Neuronal stem cell (in vitro differentiated cells): ENCODE data around the gene KLHL12.
"Not testable (repeated sequence)": the region's sequence is repeated elsewhere in the genome, so short reads cannot be mapped to it uniquely, and the experiment has no call there.

ENCODE experiments used
- DNase-seq: peaks from one replicate; pipeline ENCODE4 v3.0.0-alpha.2; 2013; ENCODE audit warnings: low spot score
- H2AFZ ChIP-seq: one replicate; pipeline ENCODE4 v1.6.1; 2013; ENCODE audit warnings: mild to moderate bottlenecking, low read length, inconsistent platforms
- H2AK5ac ChIP-seq: 2 replicates; pipeline ENCODE4 v1.6.1; 2013; ENCODE audit warnings: low read depth, mild to moderate bottlenecking, inconsistent platforms, low read length, moderate library complexity, mixed read lengths
- H2BK120ac ChIP-seq: 2 replicates; pipeline ENCODE4 v1.6.1; 2013; ENCODE audit warnings: low read depth, mild to moderate bottlenecking, inconsistent platforms, low read length, moderate library complexity, mixed read lengths
- H2BK12ac ChIP-seq: one replicate; pipeline ENCODE4 v1.6.1; 2013; ENCODE audit warnings: low read length, inconsistent platforms
- H2BK15ac ChIP-seq: 2 replicates; pipeline ENCODE4 v1.6.1; 2013; ENCODE audit warnings: mild to moderate bottlenecking, low read length, inconsistent platforms, mixed read lengths
- H2BK5ac ChIP-seq: one replicate; pipeline ENCODE4 v1.6.1; 2013; ENCODE audit warnings: inconsistent platforms, mild to moderate bottlenecking, low read length, moderate library complexity
- H3K14ac ChIP-seq: one replicate; pipeline ENCODE4 v1.6.1; 2013; ENCODE audit warnings: low read length, inconsistent platforms
- H3K18ac ChIP-seq: 2 replicates; pipeline ENCODE4 v1.6.1; 2013; ENCODE audit warnings: low read length, inconsistent platforms
- H3K23ac ChIP-seq: 2 replicates; pipeline ENCODE4 v1.6.1; 2013; ENCODE audit warnings: low read depth, mild to moderate bottlenecking, mixed read lengths, low read length, inconsistent platforms; ENCODE audit not compliant: poor library complexity
- H3K27ac ChIP-seq: replicated peaks from 3 replicates; pipeline ENCODE4 v1.5.1; 2013; ENCODE audit warnings: low read length, inconsistent platforms
- H3K27me3 ChIP-seq, 3 experiments: 2 replicates each; pipeline ENCODE4 v1.6.1; 2013; ENCODE audit warnings: low read length in 3 of 3, mild to moderate bottlenecking in 2 of 3, inconsistent platforms in 1 of 3, low read depth in 1 of 3, mixed read lengths in 1 of 3, moderate library complexity in 1 of 3; ENCODE audit not compliant: control insufficient read depth in 3 of 3, insufficient read depth in 3 of 3
- H3K36me3 ChIP-seq, 2 donors: replicated peaks in 1 of 2; 2 replicates each; pipeline ENCODE4 v1.6.1; 2013; ENCODE audit warnings: low read length in 2 of 2; ENCODE audit not compliant: control insufficient read depth in 2 of 2, insufficient read depth in 2 of 2
- H3K4ac ChIP-seq: 2 replicates; pipeline ENCODE4 v1.6.1; 2013; ENCODE audit warnings: inconsistent platforms, mild to moderate bottlenecking, low read length, moderate library complexity
- H3K4me1 ChIP-seq, 2 donors: 1 replicate in 1 of 2; 2 replicates in 1 of 2; pipeline ENCODE4 v1.6.1; 2013; ENCODE audit warnings: low read length in 2 of 2, low read depth in 1 of 2; ENCODE audit not compliant: control insufficient read depth in 2 of 2, insufficient read depth in 1 of 2
- H3K4me2 ChIP-seq: one replicate; pipeline ENCODE4 v1.6.1; 2013; ENCODE audit warnings: mild to moderate bottlenecking, low read length, inconsistent platforms; ENCODE audit not compliant: insufficient read depth, poor library complexity, severe bottlenecking
- H3K4me3 ChIP-seq, 2 donors: 2 replicates each; pipeline ENCODE4 v1.5.1; 2013; ENCODE audit warnings: low read length in 2 of 2, mild to moderate bottlenecking in 2 of 2, inconsistent platforms in 1 of 2, moderate library complexity in 1 of 2
- H3K79me1 ChIP-seq: one replicate; pipeline ENCODE4 v1.6.1; 2013; ENCODE audit warnings: low read depth, mild to moderate bottlenecking, inconsistent platforms, low read length, moderate library complexity
- H3K9ac ChIP-seq: one replicate; pipeline ENCODE4 v1.6.1; 2013; ENCODE audit warnings: mild to moderate bottlenecking, low read depth, low read length, inconsistent platforms; ENCODE audit not compliant: poor library complexity
- H3K9me3 ChIP-seq, 2 donors: replicated peaks in 1 of 2; 2 replicates each; pipeline versions ENCODE3 to v1.6.1; 2013; ENCODE audit warnings: low read length in 2 of 2, mild to moderate bottlenecking in 2 of 2, inconsistent platforms in 1 of 2, low read depth in 1 of 2, mixed read lengths in 1 of 2, moderate library complexity in 1 of 2; ENCODE audit not compliant: control insufficient read depth in 2 of 2, insufficient read depth in 1 of 2
- H4K8ac ChIP-seq: one replicate; pipeline ENCODE4 v1.6.1; 2013; ENCODE audit warnings: low read depth, mild to moderate bottlenecking, inconsistent platforms, low read length, moderate library complexity
- H4K91ac ChIP-seq: one replicate; pipeline ENCODE4 v1.6.1; 2013; ENCODE audit warnings: low read length, low read depth, mild to moderate bottlenecking, inconsistent platforms; ENCODE audit not compliant: poor library complexity
- WGBS, 2 donors: extraction: QIAGEN DNeasy Blood & Tissue Kit; methylation state at CpG; one replicate each; pipeline ENCODE4 v1.1.7; 2013; ENCODE audit warnings: missing lambda C conversion rate in 2 of 2, mixed read lengths in 1 of 2; ENCODE audit not compliant: insufficient read length in 2 of 2, insufficient replicate concordance in 1 of 2; ENCODE audit errors: extremely low coverage in 2 of 2; 5-methylcytosine and 5-hydroxymethylcytosine counted together

The KLHL12 gene

DNA sequence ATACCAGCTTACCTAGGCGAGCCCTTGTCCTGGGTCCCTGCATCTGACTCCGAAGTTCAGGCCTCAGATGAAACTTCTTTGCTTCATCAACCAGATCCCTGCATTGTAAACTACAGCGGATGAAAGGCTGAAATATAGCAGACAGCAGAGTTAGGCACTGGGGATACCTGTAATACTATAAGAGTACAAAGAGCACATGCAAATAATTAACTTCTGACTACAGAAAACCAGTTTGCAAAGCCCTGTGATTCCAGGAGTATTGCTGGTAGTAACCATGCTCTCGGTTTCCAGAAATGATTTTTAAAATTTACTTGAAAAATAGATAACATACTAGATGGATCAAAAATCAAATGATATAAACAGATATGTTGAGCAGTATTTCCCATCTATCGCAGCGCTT is 18.0 kb downstream of the KLHL12 start:
- Histone ChIP-seq H2BK120ac (no peak overlapping the region), H3K18ac (no peak overlapping the region), H2BK12ac (no peak overlapping the region), H3K27me3 (no peaks in the 10 kb centered on the region), H3K4me1 (no peaks in the 10 kb centered on the region), H3K79me1 (no peaks in the 10 kb centered on the region), H2BK5ac (no peak overlapping the region), H3K4ac (no peak overlapping the region), H3K4me2 (no peak overlapping the region), H2BK15ac (no peak overlapping the region), H3K36me3 (peaks cover 14 to 88% of the 10 kb centered on the region in 2 donors), H3K14ac (no peak overlapping the region), H4K8ac (no peak overlapping the region), H2AK5ac (no peak overlapping the region), H3K9me3 (no peaks in the 10 kb centered on the region), H4K91ac (no peak overlapping the region), H3K9ac (no peak overlapping the region), H3K23ac (no peak overlapping the region), H3K4me3 (no peak overlapping the region), H3K27ac (no peak overlapping the region), H2AFZ (no peak overlapping the region)
- DNase-seq: no peak
- no CpG with 5 or more reads among the region's 6 CpGs for WGBS, 2 donors

DNA sequence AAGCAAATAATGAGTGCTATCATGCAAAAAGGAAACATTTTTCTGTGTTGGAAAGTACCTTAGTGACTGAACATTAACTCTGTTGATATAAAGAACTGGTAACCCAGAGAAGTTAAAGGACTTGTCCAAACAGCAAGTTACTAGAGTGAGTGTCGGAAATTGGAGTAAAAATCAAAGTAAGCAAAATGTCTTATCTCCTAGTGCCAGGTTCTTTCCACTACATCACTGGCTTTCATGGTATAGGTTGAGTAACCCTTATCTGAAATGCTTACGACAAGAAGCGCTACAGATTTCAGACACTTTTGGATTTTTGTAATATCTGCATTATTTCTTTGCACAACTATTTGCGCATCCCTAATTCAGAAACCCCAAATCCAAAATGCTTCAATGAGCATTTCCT is 21.7 kb downstream of the KLHL12 start:
- Histone ChIP-seq H2BK12ac (no peak overlapping the region), H3K27me3 (no peaks in the 10 kb centered on the region), H3K18ac (no peak overlapping the region), H3K9ac (no peak overlapping the region), H4K8ac (no peak overlapping the region), H2BK120ac (no peak overlapping the region), H3K36me3 (peaks cover 3 to 80% of the 10 kb centered on the region in 2 donors), H3K4me3 (no peak overlapping the region), H4K91ac (no peak overlapping the region), H3K23ac (no peak overlapping the region), H2AK5ac (no peak overlapping the region), H3K9me3 (no peaks in the 10 kb centered on the region), H2BK5ac (no peak overlapping the region), H3K14ac (no peak overlapping the region), H2AFZ (no peak overlapping the region), H3K79me1 (no peaks in the 10 kb centered on the region), H3K4me1 (no peaks in the 10 kb centered on the region), H3K27ac (no peak overlapping the region), H3K4me2 (no peak overlapping the region), H3K4ac (no peak overlapping the region), H2BK15ac (no peak overlapping the region)
- DNase-seq: no peak
- no CpG with 5 or more reads among the region's 4 CpGs for WGBS, 2 donors

DNA sequence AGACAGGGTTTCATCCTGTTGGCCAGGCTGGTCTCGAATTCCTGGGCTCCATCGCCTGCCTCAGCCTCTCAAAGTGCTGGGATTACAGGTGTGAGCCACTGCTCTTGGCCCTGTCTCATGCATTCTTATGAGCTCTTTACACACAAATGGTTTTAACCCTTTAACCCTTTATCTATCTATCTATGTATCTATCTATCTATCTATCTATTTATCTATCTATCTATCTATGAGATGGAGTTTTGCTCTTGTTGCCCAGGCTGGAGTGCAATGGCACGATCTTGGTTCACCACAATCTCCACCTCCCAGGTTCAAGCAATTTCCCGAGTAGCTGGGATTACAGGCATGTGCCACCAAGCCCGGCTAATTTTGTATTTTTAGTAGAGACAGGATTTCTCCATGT is 23.2 kb downstream of the KLHL12 start:
- H3K9me3 ChIP-seq, H3K4me3 ChIP-seq, H3K9ac ChIP-seq, H3K27ac ChIP-seq, H4K91ac ChIP-seq, H2BK15ac ChIP-seq, H2BK12ac ChIP-seq, H2BK120ac ChIP-seq, H3K4me2 ChIP-seq, H3K18ac ChIP-seq, H2BK5ac ChIP-seq, H3K4me1 ChIP-seq, DNase-seq, H2AFZ ChIP-seq, H3K4ac ChIP-seq, H3K27me3 ChIP-seq, H3K23ac ChIP-seq, H2AK5ac ChIP-seq, H3K79me1 ChIP-seq, H3K14ac ChIP-seq, H4K8ac ChIP-seq: not testable (repeated sequence)
- no CpG with 5 or more reads among the region's 5 CpGs for WGBS, 2 donors
- H3K36me3 ChIP-seq: peaks cover 2 to 78% of the 10 kb centered on the region in 2 donors

DNA sequence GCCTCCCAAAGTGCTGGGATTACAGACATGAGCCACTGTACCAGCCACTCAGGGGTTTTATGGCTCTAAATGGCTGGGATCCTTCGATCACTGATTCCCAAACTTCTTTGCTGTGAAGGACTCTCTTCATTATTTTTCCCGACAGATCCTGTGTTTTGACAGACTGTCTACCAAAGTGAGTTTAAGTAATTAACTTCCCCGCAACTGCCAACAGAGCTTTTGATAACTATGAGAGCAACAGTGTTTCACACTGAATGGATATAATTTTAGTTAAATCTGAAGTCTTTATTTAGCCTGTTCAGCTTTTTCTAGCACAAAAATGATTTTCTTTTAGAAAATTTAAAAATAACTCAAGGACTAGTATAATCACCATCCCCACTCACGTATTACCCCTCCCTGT is 25.5 kb downstream of the KLHL12 start:
- Histone ChIP-seq H2AK5ac (no peak overlapping the region), H3K18ac (no peak overlapping the region), H2BK12ac (no peak overlapping the region), H2BK15ac (no peak overlapping the region), H3K4me2 (no peak overlapping the region), H3K27me3 (no peaks in the 10 kb centered on the region), H3K9ac (no peak overlapping the region), H2AFZ (no peak overlapping the region), H3K9me3 (no peaks in the 10 kb centered on the region), H4K8ac (no peak overlapping the region), H3K36me3 (peaks cover 1 to 81% of the 10 kb centered on the region in 2 donors), H3K4ac (no peak overlapping the region), H3K79me1 (no peaks in the 10 kb centered on the region), H4K91ac (no peak overlapping the region), H3K27ac (no peak overlapping the region), H2BK5ac (no peak overlapping the region), H2BK120ac (no peak overlapping the region), H3K14ac (no peak overlapping the region), H3K23ac (no peak overlapping the region), H3K4me3 (no peak overlapping the region), H3K4me1 (no peaks in the 10 kb centered on the region)
- no CpG with 5 or more reads among the region's 4 CpGs for WGBS, 2 donors
- no peak for DNase-seq
